ENCODE results near the gene RAB44. TPM values are rescaled to one million over a fixed set of nuclear protein-coding genes. Genes with fewer than 3 reads are reported as not detected.

RAB44 gene
- total and polyA plus RNA-seq, 9 of the 15 experiments (the other 6 are each of a cell fraction or from before 2014, with no cell fraction given): not detected

DNA sequence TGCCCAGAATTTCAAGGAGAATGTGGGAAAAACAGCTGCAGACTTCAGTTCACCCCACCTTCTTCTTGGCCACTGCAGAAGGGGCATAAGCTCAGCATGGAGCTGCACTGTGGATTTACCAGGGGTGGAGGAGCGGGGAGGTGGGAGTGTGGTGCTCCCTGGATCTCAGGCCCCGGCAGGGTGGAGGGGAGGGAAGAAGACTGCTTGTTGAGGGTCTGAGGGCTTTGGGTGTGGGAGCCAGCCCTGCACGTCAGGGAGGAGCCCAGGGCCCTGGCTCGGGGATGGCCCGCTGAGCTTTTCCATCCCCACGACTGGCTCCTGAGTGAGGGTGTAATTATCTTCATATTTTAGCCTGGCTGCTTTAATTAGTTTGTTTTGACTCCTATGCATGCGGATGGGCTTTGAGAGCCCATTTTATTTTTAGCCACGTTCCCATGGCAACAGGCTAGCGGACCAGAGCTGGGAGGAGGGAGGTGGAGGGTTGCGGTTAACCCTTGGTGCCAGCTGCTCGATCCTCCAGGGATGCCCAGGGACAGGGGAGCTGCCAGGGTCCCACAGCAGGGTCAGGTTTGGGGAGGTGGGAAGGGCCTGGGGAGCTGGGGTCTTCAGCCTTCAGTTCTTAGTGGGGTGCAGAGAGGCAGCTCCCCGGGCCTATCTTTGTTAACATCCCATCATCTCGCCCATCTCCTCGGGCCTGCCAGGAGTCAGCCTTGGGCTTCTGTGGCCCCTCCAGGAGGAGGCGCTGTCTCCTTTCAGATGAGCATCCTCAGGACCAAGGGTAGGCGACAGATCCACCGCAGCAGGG, 68.2 kb downstream of the RAB44 start:
- no peaks in the 10 kb centered on the region for H3K79me2 ChIP-seq (ENCODE audit: control insufficient read depth, insufficient read depth, low read length)
- peak; percentile 97 for ATAC-seq
- 25% methylated on average over 16 of the region's 17 CpGs for WGBS (ENCODE audit: insufficient coverage, low coverage, missing lambda C conversion rate)
- BruUV-seq (replicated peaks): no TSS peak
- intact Hi-C loops (cut with micrococcal nuclease): loop anchor here (1.0 to 10.0 kb wide), 5 partner anchors 86 to 539 kb away; no protein-coding TSS in a partner anchor
- peak; percentile 98 for FAIRE-seq
- no peak overlapping the region for H3K9ac ChIP-seq (ENCODE audit: insufficient read depth in 1 of 2, low read depth in 2 of 2, low read length in 2 of 2)
- no peak overlapping the region for H2AFZ ChIP-seq (ENCODE audit: low read depth, low read length)
- H3K27me3 ChIP-seq (ENCODE audit: control insufficient read depth in 2 of 2, insufficient read depth in 2 of 2, low read length in 2 of 2): peaks cover 20 to 33% of the 10 kb centered on the region in 2 experiments; a peak in 4 of 5 replicates
- ChIA-PET POLR2A (interaction anchor here (0.6 to 2.1 kb wide), 10 partner anchors 13 to 1422 kb away, joined by 3 to 9 read pairs (median 4); no protein-coding TSS in a partner anchor), CTCF (ENCODE audit: low intra/inter-chr PET ratio) (interaction anchor here (0.6 to 5.2 kb wide), 12 partner anchors 16 to 926 kb away, joined by 3 to 108 read pairs (median 4); partner anchors contain the start of gene C6orf89)
- H4K20me1 ChIP-seq (replicated peaks; ENCODE audit: control insufficient read depth, insufficient read depth, low read length): 0 out of 2 replicates have a peak, but pooled peaks cover 5% of the 10 kb centered on the region
- DNase-seq (ENCODE audit: extremely low read depth in 1 of 4, low spot score in 3 of 4): peak; percentile 88 to 92 (median 91)
- in situ Hi-C loops (cut with MboI): loop anchor here (5.0 kb wide), 2 partner anchors 87 to 442 kb away; no protein-coding TSS in a partner anchor
- peaks cover 15 to 19% of the 10 kb centered on the region in 2 experiments; a peak in 3 of 5 replicates for H3K4me1 ChIP-seq (replicated peaks in 1 of 2; ENCODE audit: control insufficient read depth in 2 of 2, insufficient read depth in 2 of 2, low read length in 2 of 2)
- no peak overlapping the region for H3K4me3 ChIP-seq
- H3K9me1 ChIP-seq (ENCODE audit: control insufficient read depth, insufficient read depth, low read length): no peaks in the 10 kb centered on the region
- no peak overlapping the region for H3K4me2 ChIP-seq (ENCODE audit: insufficient read depth, low read length)
- no peaks in the 10 kb centered on the region for H3K9me3 ChIP-seq (replicated peaks; ENCODE audit: control insufficient read depth, insufficient read depth, low read depth, low read length)
- no peak overlapping the region for H3K27ac ChIP-seq (ENCODE audit: extremely low read depth, low read depth, low read length)
- H3K36me3 ChIP-seq (ENCODE audit: control insufficient read depth, insufficient read depth, low read length): no peaks in the 10 kb centered on the region
- TF ChIP-seq CHCHD3 (CRISPR knock-in tag; IDR thresholded peaks at IDR 0.05): no peak
- TF ChIP-seq, protein P1, sequence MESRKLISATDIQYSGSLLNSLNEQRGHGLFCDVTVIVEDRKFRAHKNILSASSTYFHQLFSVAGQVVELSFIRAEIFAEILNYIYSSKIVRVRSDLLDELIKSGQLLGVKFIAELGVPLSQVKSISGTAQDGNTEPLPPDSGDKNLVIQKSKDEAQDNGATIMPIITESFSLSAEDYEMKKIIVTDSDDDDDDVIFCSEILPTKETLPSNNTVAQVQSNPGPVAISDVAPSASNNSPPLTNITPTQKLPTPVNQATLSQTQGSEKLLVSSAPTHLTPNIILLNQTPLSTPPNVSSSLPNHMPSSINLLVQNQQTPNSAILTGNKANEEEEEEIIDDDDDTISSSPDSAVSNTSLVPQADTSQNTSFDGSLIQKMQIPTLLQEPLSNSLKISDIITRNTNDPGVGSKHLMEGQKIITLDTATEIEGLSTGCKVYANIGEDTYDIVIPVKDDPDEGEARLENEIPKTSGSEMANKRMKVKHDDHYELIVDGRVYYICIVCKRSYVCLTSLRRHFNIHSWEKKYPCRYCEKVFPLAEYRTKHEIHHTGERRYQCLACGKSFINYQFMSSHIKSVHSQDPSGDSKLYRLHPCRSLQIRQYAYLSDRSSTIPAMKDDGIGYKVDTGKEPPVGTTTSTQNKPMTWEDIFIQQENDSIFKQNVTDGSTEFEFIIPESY (CRISPR knock-in tag; IDR thresholded peaks at IDR 0.05): no peak; the same call in 1 of the 2 replicates
- no peak for TF ChIP-seq NRF1 (conservative IDR thresholded peaks at IDR 0.05 in 1 of 2, IDR thresholded peaks at IDR 0.05 in 1 of 2)
- 0 out of 4 replicates have a peak, but pooled peaks of 1 of the 2 experiments have one; percentile 9 for TF ChIP-seq KDM1A (IDR thresholded peaks at IDR 0.05)
- TF ChIP-seq JUND (IDR thresholded peaks at IDR 0.05; ENCODE audit: borderline replicate concordance, low read depth, low read length): peak; percentile 53
- TF ChIP-seq JUND (tag; IDR thresholded peaks at IDR 0.05; ENCODE audit: borderline replicate concordance, low read depth, low read length): no peak; the same call in 2 of the 3 replicates
- no peak for TF ChIP-seq NCOA4 (IDR thresholded peaks at IDR 0.05; ENCODE audit: partially characterized antibody)
- no peak for TF ChIP-seq CHAMP1 (IDR thresholded peaks at IDR 0.05)
- TF ChIP-seq ZNF212 (CRISPR knock-in tag; IDR thresholded peaks at IDR 0.05): no peak
- TF ChIP-seq, protein P2, sequence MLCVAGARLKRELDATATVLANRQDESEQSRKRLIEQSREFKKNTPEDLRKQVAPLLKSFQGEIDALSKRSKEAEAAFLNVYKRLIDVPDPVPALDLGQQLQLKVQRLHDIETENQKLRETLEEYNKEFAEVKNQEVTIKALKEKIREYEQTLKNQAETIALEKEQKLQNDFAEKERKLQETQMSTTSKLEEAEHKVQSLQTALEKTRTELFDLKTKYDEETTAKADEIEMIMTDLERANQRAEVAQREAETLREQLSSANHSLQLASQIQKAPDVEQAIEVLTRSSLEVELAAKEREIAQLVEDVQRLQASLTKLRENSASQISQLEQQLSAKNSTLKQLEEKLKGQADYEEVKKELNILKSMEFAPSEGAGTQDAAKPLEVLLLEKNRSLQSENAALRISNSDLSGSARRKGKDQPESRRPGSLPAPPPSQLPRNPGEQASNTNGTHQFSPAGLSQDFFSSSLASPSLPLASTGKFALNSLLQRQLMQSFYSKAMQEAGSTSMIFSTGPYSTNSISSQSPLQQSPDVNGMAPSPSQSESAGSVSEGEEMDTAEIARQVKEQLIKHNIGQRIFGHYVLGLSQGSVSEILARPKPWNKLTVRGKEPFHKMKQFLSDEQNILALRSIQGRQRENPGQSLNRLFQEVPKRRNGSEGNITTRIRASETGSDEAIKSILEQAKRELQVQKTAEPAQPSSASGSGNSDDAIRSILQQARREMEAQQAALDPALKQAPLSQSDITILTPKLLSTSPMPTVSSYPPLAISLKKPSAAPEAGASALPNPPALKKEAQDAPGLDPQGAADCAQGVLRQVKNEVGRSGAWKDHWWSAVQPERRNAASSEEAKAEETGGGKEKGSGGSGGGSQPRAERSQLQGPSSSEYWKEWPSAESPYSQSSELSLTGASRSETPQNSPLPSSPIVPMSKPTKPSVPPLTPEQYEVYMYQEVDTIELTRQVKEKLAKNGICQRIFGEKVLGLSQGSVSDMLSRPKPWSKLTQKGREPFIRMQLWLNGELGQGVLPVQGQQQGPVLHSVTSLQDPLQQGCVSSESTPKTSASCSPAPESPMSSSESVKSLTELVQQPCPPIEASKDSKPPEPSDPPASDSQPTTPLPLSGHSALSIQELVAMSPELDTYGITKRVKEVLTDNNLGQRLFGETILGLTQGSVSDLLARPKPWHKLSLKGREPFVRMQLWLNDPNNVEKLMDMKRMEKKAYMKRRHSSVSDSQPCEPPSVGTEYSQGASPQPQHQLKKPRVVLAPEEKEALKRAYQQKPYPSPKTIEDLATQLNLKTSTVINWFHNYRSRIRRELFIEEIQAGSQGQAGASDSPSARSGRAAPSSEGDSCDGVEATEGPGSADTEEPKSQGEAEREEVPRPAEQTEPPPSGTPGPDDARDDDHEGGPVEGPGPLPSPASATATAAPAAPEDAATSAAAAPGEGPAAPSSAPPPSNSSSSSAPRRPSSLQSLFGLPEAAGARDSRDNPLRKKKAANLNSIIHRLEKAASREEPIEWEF (CRISPR knock-in tag; IDR thresholded peaks at IDR 0.05): no peak

Measured in K562 (cell line).